Right lung (tissue), 5 donors: Measurements from ENCODE around the gene RNPS1. TPM values are rescaled to one million over a fixed set of nuclear protein-coding genes. Genes with fewer than 3 reads are reported as not detected.

Experiments used
- DNase-seq, 2 donors: peaks; one replicate each; pipeline ENCODE4 v3.0.0-alpha.2; 2013
- polyA plus RNA-seq, 5 donors: library from polyadenylated mRNA; unstranded; fragments of 120-200 nt; gene quantifications; one replicate each; pipeline versions ENCODE4 v1.2.1 to v1.2.3, GENCODE V29; 2013; ENCODE audit warnings: inconsistent platforms in 1 of 5, low replicate concordance in 1 of 5; ENCODE audit not compliant: insufficient read length in 5 of 5, insufficient read depth in 1 of 5

The RNPS1 gene
- polyA plus RNA-seq, 5 donors, result 158 to 210 (median 178) TPM

GRCh38 chr16:2237493-2238149, 30.3 kb downstream of the RNPS1 start:
- no peak for DNase-seq

DNA sequence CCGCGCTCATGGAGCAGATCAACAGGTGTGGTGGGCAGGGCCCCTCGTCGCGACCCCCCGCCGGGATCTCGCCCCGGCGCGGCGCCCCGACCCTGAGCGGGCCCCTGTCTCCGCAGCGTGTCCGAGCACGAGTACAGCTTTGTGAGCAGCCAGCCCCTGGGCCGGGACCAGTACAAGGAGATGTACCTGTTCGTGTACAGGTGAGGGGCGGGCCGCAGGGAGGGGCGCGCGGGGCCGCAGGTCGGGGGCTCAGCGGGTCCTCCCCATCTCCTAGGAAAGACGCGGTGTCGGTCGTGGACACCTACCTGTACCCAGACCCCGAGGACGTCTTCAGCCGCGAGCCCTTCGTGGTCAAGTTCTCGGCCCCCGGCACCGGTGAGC, 30.8 kb downstream of the RNPS1 start:
- DNase-seq, result no peak

DNA sequence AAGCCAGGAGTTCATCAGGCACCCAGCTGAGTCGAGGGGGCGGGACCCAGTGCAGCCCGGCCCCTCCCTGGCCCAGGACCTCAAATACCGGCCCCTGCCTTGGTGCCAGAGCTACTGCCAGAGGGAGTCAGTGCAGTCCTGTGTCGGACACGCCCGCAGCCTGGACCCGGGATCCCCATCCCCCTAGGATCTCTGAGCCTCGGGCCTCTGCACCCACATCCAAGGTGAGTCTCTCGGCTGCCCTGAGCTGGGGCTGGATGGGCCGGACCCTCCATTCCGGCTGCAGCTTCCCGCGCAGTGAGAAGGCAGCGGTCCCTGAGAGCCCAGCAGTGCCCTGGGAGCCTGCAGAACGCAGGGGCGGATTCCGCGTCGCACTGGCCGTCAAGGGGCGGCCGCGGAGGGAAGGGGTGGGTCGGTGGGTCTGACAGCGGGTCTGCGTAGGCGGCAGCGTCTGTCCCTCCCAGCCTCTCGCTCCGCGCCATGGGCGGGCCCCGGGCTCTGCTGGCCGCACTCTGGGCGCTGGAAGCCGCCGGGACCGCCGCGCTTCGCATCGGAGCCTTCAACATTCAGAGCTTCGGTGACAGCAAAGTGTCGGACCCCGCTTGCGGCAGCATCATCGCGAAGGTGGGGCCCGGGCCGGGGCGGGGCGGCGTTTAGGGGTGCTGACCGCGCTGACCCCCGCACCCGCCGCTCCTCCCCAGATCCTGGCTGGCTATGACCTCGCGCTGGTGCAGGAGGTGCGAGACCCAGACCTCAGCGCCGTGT, 31.4 kb downstream of the RNPS1 start, which contains the start of gene DNASE1L2:
Gene DNASE1L2 (plus strand): TSS at position 108 of the 765 bp plus-strand sequence. CDS start 373 bp downstream, at position 481.
- DNase-seq, result no peak

- DNase-seq, result no peak
Observed at GRCh38 chr16:2235695-2236336, 32.1 kb downstream of the RNPS1 start.

- DNase-seq, result no peak
Observed at GRCh38 chr16:2235234-2235651, 32.7 kb downstream of the RNPS1 start.

DNA sequence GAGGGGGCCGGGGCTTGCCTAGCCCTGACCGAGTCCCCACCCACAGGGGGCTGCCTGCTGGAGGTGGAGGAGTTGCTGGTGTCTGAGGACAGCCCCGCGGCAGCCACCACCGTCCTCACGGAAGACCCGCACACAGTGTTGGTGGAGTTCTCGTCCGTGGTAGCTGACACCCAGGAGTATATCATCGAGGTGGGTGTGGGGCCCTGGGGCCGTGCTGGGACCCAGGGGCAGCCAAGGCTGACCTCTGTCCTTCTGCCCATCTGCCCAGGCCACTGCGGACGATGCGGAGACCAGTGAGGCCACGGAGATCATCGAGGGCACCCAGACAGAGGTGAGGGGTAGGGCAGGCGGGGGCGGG, 33.1 kb downstream of the RNPS1 start:
- DNase-seq, result no peak

- no peak for DNase-seq
Observed at GRCh38 chr16:2233872-2234812, 33.8 kb downstream of the RNPS1 start.

DNA sequence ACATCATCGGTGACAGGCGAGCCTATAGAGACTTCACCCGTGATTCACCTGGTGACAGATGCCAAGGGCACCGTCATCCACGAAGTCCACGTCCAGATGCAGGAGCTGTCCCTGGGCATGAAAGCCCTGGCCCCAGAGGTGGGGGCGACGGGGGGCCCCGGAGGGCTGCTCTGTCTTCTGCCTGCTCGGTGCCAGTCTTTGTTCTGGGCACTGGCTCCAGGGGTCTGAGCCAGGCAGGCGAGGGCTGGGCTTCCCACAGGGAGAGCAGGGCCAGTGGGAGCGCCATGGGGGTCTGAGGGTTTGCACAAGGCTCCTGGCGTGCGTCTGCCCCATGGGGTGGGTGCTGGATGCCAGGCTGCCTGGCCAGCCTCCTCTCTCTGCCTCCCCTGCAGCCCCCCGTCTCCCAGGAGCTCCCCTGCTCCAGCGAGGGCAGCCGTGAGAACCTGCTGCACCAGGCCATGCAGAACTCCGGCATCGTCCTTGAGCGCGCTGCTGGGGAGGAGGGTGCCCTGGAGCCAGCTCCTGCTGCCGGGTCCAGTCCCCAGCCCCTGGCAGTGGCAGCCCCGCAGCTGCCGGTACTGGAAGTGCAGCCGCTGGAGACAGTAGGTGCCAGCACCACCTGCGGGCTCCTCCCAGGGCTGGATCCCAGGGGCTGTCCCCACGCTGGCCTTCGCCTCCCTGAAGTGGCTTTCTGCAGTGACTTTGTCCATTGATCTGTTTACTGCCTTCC, 34.7 kb downstream of the RNPS1 start:
- no peak for DNase-seq

DNA sequence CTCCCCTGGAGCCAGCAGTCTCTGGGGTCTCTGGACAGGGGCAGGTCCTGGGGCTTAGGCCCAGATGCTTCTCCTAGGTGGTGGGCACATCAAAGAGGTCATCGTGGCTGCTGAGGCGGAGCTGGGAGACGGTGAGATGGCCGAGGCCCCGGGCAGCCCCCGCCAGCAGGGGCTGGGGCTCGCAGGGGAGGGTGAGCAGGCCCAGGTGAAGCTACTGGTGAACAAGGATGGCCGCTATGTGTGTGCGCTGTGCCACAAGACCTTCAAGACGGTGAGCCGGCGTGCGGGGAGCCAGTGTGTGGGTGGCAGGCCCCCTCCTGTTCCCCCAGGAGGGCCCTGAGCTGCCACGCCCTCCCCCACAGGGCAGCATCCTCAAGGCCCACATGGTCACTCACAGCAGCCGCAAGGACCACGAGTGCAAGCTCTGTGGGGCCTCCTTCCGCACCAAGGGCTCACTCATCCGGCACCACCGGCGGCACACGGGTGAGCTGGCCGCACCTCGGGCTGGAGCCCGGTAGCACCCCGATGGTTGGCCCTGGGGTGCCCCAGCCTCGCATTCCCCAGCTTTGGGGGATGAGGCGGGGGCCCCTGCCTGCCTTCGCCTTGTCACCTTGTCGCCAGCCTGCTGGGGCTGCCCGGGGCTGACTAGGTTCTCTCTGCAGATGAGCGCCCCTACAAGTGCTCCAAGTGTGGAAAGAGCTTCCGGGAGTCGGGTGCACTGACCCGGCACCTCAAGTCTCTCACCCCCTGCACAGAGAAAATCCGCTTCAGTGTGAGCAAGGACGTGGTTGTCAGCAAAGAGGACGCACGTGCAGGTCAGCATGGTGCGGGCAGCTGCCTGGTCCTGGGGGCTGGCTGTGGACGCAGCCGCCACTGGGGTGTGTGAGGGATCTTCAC, 35.6 kb downstream of the RNPS1 start:
- DNase-seq, result no peak

DNA sequence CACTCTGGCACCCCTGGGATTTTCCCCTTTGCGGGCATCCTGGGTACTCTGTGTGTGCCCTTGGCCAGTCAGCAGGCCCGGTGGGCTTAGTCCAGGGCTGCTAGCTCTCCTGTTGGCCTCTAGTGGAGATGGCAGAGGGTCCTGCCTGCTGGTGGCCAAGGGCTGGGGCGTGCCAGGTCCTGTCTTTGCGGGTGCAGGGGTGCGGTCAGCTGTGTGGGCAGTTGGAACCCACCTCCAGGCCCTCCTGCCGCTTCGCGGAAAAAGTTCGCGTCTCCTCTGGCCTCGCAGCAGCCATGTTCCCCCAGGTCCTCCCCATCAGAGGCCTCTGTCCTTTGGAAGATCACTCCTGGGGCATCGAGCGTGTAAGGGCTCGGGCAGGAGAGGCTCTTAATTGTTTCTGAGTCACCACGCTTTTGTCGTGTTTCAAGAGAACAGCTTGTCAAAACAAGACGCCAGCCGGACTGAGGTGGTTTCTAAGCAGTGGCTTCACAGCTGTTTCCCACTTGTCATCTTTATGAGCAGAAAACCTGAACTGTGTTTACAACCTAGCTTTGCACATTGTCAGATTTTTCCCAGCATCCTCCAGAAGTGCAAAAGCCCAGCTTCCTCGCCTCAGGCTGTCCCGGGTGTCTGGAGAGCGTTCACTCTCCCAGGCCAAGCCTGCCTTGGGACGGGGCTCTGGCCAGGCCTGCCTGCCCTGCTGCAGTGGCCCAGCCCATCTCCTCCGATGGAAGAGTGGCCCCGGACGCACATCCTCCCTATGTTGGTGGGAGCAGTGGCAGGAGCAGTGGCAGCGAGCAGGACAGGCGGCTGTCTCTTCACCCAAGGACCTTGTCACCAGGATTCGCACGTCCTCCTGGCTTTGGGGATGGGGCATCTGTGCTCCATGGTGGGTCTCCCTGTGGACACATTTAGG, 36.7 kb downstream of the RNPS1 start:
- DNase-seq, result no peak

- DNase-seq, result no peak
Observed at GRCh38 chr16:2230376-2230775, 37.5 kb downstream of the RNPS1 start.

DNA sequence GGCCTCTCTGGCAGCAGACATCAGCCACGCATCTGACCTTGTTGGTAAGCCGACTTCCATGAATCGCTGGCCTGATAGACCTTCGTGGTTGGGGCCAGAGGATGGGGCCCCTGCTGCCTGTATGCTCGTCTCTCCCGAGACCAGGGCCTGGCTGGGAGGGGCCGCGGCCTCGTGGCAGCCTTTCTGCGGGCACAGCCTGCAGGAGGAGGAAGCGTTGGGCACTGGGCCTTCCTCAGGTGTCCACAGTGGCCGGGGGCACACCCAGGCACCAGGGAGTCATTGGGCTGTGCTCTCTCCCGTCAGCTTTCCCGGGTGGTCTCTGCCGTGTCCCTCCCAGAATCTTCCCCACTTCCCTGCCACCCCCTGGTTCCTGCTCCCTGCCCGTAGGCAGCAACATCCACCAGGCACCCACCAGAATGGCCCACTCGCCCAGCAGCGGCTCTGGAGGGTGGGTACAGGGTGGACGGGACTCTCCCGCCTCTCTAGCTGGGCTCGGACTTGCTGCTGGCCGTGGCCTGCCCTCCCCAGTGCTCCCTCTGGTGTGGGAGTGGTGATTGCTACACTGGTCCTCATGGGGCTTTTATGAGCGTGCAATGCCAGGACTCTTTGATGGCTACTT, 38.2 kb downstream of the RNPS1 start:
- DNase-seq, result no peak

DNA sequence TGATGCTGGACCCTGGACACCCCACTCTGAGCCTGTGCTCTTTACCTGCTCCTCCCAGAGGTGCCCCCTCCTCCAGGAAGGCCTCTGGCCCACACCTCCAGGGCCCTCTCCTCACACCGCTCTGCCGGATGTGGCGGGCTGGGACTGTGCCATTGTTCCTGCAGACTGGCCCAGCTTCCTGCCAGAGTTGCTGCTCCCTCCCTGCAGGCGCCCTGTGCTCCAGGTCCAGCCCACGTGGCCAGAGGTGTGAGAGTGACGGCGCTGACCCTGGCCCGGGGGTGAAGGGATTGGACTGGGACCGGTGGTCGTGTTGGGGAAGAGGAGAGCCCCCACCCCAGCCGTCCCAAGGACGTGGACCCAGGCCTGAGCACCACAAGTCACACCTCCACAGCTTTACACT, 38.8 kb downstream of the RNPS1 start:
- no peak for DNase-seq

GRCh38 chr16:2228161-2228824, 39.6 kb downstream of the RNPS1 start:
- no peak for DNase-seq

DNA sequence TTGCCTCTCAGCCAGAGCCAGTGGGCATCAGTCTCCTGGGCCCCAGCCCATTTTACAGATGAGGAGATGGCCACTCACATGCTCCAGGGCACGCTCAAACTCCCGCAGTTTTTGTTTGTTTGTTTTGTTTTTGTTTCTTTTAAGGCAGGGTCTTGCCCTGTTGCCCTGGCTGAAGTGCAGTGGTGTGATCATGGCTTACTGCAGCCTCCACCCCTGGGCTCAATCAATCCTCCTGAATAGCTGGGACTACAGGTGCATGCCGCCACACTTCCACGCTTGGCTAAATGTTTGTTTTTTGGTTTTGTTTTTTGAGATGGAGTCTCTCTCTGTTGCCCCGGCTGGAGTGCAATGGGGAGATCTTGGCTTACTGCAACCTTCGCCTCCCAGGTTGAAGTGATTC, 41.0 kb downstream of the RNPS1 start:
- DNase-seq, result no peak

GRCh38 chr16:2226245-2226793, 41.6 kb downstream of the RNPS1 start:
- DNase-seq, result no peak

- DNase-seq, result no peak
Observed at GRCh38 chr16:2223942-2224486, 43.9 kb downstream of the RNPS1 start.
